A549 (cell line): ENCODE data around the gene IFT25. TPM values are rescaled to one million over a fixed set of nuclear protein-coding genes. Genes with fewer than 3 reads are reported as not detected.

Experiments
- ATAC-seq, 2 experiments: fragments of 200-7000 bp in 1 of 2; fragments of >200 bp in 1 of 2; cut with Nextera tagmentation in 1 of 2; cut with Tn5 transposase in 1 of 2; 3 replicates each; pipeline versions ENCODE4 v1.8.0 to v1.9.1; 2018 to 2020; ENCODE audit warnings: mild to moderate bottlenecking in 1 of 2, moderate library complexity in 1 of 2
- CTCF ChIA-PET: fragments of 300-600 bp; sonication (Branson Sonifier 250); formaldehyde crosslinking; extraction: SDS; loops from one replicate; lab custom pipeline; 2021; ENCODE audit warnings: antibody characterized with exemption, inconsistent platforms; lab: Yijun Ruan, JAX
- POLR2A ChIA-PET: fragments of 350-600 bp; formaldehyde crosslinking; extraction: SDS; loops from one replicate; lab custom pipeline; 2021; ENCODE audit warnings: antibody characterized with exemption, inconsistent platforms; lab: Yijun Ruan, JAX
- DNase-seq, 2 experiments: peaks; one replicate each; pipeline versions ENCODE4 v3.0.0 to v3.0.0-alpha.2; 2011 to 2016; ENCODE audit warnings: low read depth in 1 of 2, low spot score in 1 of 2
- FAIRE-seq: peaks from 2 replicates; lab custom pipeline; 2011; peaks lifted over from hg19 to GRCh38; lab: Jason Lieb, UNC
- H3K27ac ChIP-seq, 2 experiments: fragments of >200 bp; sonication (Bioruptor Twin); formaldehyde crosslinking; 3 replicates each; pipeline ENCODE4 v1.5.1; 2016 to 2017
- H3K4me1 ChIP-seq: fragments of >200 bp; sonication (Bioruptor Twin); formaldehyde crosslinking; 3 replicates; pipeline ENCODE4 v1.6.1; 2016
- H3K4me2 ChIP-seq: fragments of >200 bp; sonication (Bioruptor Twin); formaldehyde crosslinking; 3 replicates; pipeline ENCODE4 v1.6.1; 2016
- H3K4me3 ChIP-seq: fragments of >200 bp; sonication (Bioruptor Twin); formaldehyde crosslinking; 3 replicates; pipeline ENCODE4 v1.5.1; 2016
- H3K9me3 ChIP-seq: fragments of >200 bp; sonication (Bioruptor Twin); formaldehyde crosslinking; 3 replicates; pipeline ENCODE4 v1.6.1; 2016
- BHLHE40 ChIP-seq: IDR thresholded peaks from 2 replicates; pipeline ENCODE4 v1.6.1; 2012; ENCODE audit warnings: low read depth, low read length, inconsistent platforms
- CBX2 ChIP-seq: fragments of 200-600 bp; sonication (generic); IDR thresholded peaks from 2 replicates; pipeline ENCODE4 v1.6.1; 2016; ENCODE audit warnings: low read depth, mild to moderate bottlenecking, borderline replicate concordance
- CBX8 ChIP-seq: fragments of 200-600 bp; sonication (generic); IDR thresholded peaks from 2 replicates; pipeline ENCODE4 v1.6.1; 2016
- CEBPB ChIP-seq, 2 experiments: fragments of >200 bp in 1 of 2; sonication (Bioruptor Twin) in 1 of 2; formaldehyde crosslinking in 1 of 2; IDR thresholded peaks; 2 replicates each; pipeline ENCODE4 v1.6.1; 2012 to 2016
- CHD4 ChIP-seq: fragments of 200-600 bp; sonication (generic); IDR thresholded peaks from 2 replicates; pipeline ENCODE4 v1.6.1; 2016; ENCODE audit warnings: antibody characterized with exemption, mild to moderate bottlenecking, borderline replicate concordance
- ESRRA ChIP-seq: fragments of 150-350 bp; IDR thresholded peaks from 2 replicates; pipeline ENCODE4 v1.6.1; 2014; ENCODE audit warnings: mild to moderate bottlenecking, low read length, borderline replicate concordance
- FOSL2 ChIP-seq, 2 experiments: fragments of 450-650 bp in 1 of 2; fragments of >200 bp in 1 of 2; sonication (Bioruptor Twin) in 1 of 2; formaldehyde crosslinking; IDR thresholded peaks; 2 replicates each; pipeline versions ENCODE4 v1.5.0 to v1.6.1; 2016 to 2020; ENCODE audit warnings: mild to moderate bottlenecking in 1 of 2, moderate library complexity in 1 of 2
- HOXA7 ChIP-seq: fragments of 250-450 bp; sonication (Bioruptor Pico); IDR thresholded peaks from 2 replicates; pipeline ENCODE4 v1.5.0; 2020; ENCODE audit warnings: mild to moderate bottlenecking, moderate library complexity
- HOXB5 ChIP-seq: fragments of 250-450 bp; sonication (Bioruptor Pico); IDR thresholded peaks from 2 replicates; pipeline ENCODE4 v1.5.0; 2020; ENCODE audit warnings: mild to moderate bottlenecking, moderate library complexity
- JUNB ChIP-seq: fragments of >200 bp; sonication (Bioruptor Twin); formaldehyde crosslinking; IDR thresholded peaks from 2 replicates; pipeline ENCODE4 v1.6.1; 2016
- KDM1A ChIP-seq: fragments of 200-600 bp; sonication (generic); IDR thresholded peaks from 2 replicates; pipeline ENCODE4 v1.6.1; 2016; ENCODE audit warnings: low read depth, mild to moderate bottlenecking
- KDM5A ChIP-seq: fragments of 200-600 bp; sonication (generic); IDR thresholded peaks from 2 replicates; pipeline ENCODE4 v1.6.1; 2016; ENCODE audit warnings: antibody characterized with exemption, mild to moderate bottlenecking
- MAFK ChIP-seq: fragments of 450-650 bp; IDR thresholded peaks from 2 replicates; pipeline ENCODE4 v1.6.1; 2014; ENCODE audit not compliant: partially characterized antibody
- MAZ ChIP-seq: fragments of 150-350 bp; IDR thresholded peaks from 2 replicates; pipeline ENCODE4 v1.6.1; 2014; ENCODE audit warnings: antibody characterized with exemption, low read depth, low read length, borderline replicate concordance
- MYC ChIP-seq: IDR thresholded peaks from 2 replicates; pipeline ENCODE4 v1.6.1; 2012; ENCODE audit warnings: mild to moderate bottlenecking, inconsistent platforms, low read length, improper control_type of control experiment, borderline replicate concordance
- NPAS2 ChIP-seq: fragments of 250-450 bp; sonication (Bioruptor Pico); IDR thresholded peaks from 2 replicates; pipeline ENCODE4 v1.8.0; 2022; ENCODE audit warnings: mild to moderate bottlenecking, moderate library complexity, borderline replicate concordance
- NR3C1 ChIP-seq: fragments of >200 bp; sonication (Bioruptor Twin); formaldehyde crosslinking; IDR thresholded peaks from 3 replicates; pipeline ENCODE4 v1.6.1; 2017
- RAD21 ChIP-seq, 2 experiments: fragments of >200 bp in 1 of 2; sonication (Bioruptor Twin) in 1 of 2; formaldehyde crosslinking in 1 of 2; IDR thresholded peaks in 1 of 2; conservative IDR thresholded peaks in 1 of 2; 2 replicates in 1 of 2; 3 replicates in 1 of 2; pipeline ENCODE4 v1.6.1; 2012 to 2018; ENCODE audit warnings: inconsistent platforms in 1 of 2
- RFX5 ChIP-seq: fragments of 450-650 bp; IDR thresholded peaks from 2 replicates; pipeline ENCODE4 v1.7.1; 2014; ENCODE audit warnings: antibody characterized with exemption, mild to moderate bottlenecking, moderate library complexity
- TFCP2L1 ChIP-seq: fragments of 250-450 bp; sonication (Bioruptor Pico); IDR thresholded peaks from 2 replicates; pipeline ENCODE4 v1.5.0; 2021; ENCODE audit warnings: mild to moderate bottlenecking
- ZC3H11A ChIP-seq: fragments of 450-650 bp; IDR thresholded peaks from 2 replicates; pipeline ENCODE4 v1.6.1; 2014; ENCODE audit warnings: antibody characterized with exemption, mild to moderate bottlenecking
- ZNF302 ChIP-seq: fragments of 250-450 bp; sonication (Bioruptor Pico); IDR thresholded peaks from 2 replicates; pipeline ENCODE4 v1.9.0; 2021; ENCODE audit warnings: inconsistent platforms, mild to moderate bottlenecking, moderate library complexity
- WGBS: methylation state at CpG from one replicate; pipeline ENCODE4 v1.1.6; 2017; ENCODE audit errors: missing lambda C conversion rate; 5-methylcytosine and 5-hydroxymethylcytosine counted together
- polyA plus RNA-seq, 4 experiments: library from polyadenylated mRNA; depleted of rRNA in 3 of 4; stranded (reverse); fragments of >200 nt; fragmentation: RNase III in 1 of 4; extraction: RNeasy Plus Mini Kit Qiagen cat#74134 plus additional on column Dnase treatment in 1 of 4; gene quantifications; 2 replicates in 3 of 4; 3 replicates in 1 of 4; pipeline ENCODE4 v1.2.3, GENCODE V29; 2011 to 2017
- TF ChIP-seq, protein P1 (sequence below): fragments of 250-450 bp; sonication (Bioruptor Pico); IDR thresholded peaks from 2 replicates; pipeline ENCODE4 v1.5.0; 2020; ENCODE audit warnings: low read depth, mild to moderate bottlenecking, moderate library complexity
- TF ChIP-seq, protein P2 (sequence below): IDR thresholded peaks from 2 replicates; pipeline ENCODE4 v1.6.1; 2012
- TF ChIP-seq, protein P3 (sequence below): fragments of 150-350 bp; IDR thresholded peaks from 2 replicates; pipeline ENCODE4 v1.6.1; 2014; ENCODE audit warnings: low read depth, mild to moderate bottlenecking, low read length
- TF ChIP-seq, protein P4 (sequence below): fragments of 450-650 bp; IDR thresholded peaks from 2 replicates; pipeline ENCODE4 v1.6.1; 2014; ENCODE audit warnings: antibody characterized with exemption
- TF ChIP-seq, protein P5 (sequence below): IDR thresholded peaks from 2 replicates; pipeline ENCODE4 v1.6.1; 2012
- TF ChIP-seq, protein P6 (sequence below): fragments of >200 bp; sonication (Bioruptor Twin); formaldehyde crosslinking; IDR thresholded peaks from 3 replicates; pipeline ENCODE4 v1.5.1; 2016

The IFT25 gene
- polyA plus RNA-seq, 2 of the 4 experiments (the other 2 are of a cell fraction): 39.0 to 49.4 TPM

DNA sequence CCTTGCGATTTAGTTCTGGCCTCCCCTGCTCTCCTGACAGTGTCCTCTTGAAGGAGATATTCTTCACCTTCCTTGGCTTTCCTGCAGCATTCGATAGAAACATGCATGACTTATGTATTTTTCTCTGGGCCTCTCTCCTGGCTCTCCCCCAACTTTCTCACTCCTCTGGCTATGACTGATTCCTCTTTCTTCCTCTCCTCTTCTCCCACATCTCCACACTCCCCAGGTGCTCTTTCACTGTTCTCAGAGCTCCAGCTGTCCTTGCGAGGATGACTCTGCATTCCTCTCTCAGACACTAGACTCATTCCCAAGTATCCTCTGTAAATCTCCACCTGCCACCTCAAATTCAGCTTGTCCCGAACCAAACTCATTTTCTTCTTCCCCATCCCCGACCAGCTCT is 18.6 kb upstream of the IFT25 start:
- FAIRE-seq (no peak), DNase-seq (no peak), ATAC-seq (no peak)
- no peak overlapping the region for H3K4me3 ChIP-seq
- no peak overlapping the region for H3K27ac ChIP-seq
- WGBS: 86% methylated on average over 5 of the region's 5 CpGs
- TF ChIP-seq FOSL2 (IDR thresholded peaks at IDR 0.05) (no peak), FOSL2 (CRISPR knock-in tag; IDR thresholded peaks at IDR 0.05) (no peak), KDM5A (no peak), MAFK (no peak)
- H3K9me3 ChIP-seq: no peaks in the 10 kb centered on the region
- ChIA-PET POLR2A (no interaction called here), CTCF (interaction anchor here (6.4 kb wide), 1 partner anchor 14 kb away, joined by 45 read pairs; no protein-coding TSS in a partner anchor)
- H3K4me2 ChIP-seq: no peak overlapping the region
- peaks cover 18% of the 10 kb centered on the region for H3K4me1 ChIP-seq

DNA sequence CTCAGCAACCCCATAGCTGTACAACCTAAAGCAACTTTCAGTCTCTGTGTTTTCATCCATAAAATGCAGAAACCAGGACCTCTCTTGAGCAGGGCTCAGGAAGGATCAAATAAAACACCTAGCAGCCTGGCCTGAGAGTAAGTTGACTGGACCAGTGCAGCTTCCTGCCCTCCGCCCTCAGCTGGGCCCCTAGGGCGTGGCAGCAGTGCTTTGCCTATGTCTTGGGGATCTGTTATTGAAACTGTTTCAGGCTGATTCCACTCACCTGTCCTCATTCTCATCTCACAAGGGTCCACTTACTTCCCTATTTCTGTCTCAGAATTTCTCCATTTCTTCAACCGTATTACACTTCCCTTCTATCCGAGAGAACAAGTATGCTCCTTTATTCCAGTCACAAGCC is 18.0 kb upstream of the IFT25 start:
- ChIA-PET POLR2A (no interaction called here), CTCF (interaction anchor here (6.4 kb wide), 1 partner anchor 14 kb away, joined by 45 read pairs; no protein-coding TSS in a partner anchor)
- Histone ChIP-seq H3K27ac (no peak overlapping the region), H3K4me1 (peaks cover 17% of the 10 kb centered on the region), H3K4me2 (no peak overlapping the region), H3K9me3 (no peaks in the 10 kb centered on the region), H3K4me3 (no peak overlapping the region)
- WGBS: 91% methylated on average over 4 of the region's 4 CpGs
- DNase-seq (no peak), FAIRE-seq (no peak), ATAC-seq (no peak)
- TF ChIP-seq FOSL2 (IDR thresholded peaks at IDR 0.05) (no peak), FOSL2 (CRISPR knock-in tag; IDR thresholded peaks at IDR 0.05) (no peak), TFCP2L1 (CRISPR knock-in tag) (no peak), HOXB5 (CRISPR knock-in tag) (no peak), HOXA7 (no peak), RAD21 (conservative IDR thresholded peaks at IDR 0.05 in 1 of 2, IDR thresholded peaks at IDR 0.05 in 1 of 2) (no peak), MAFK (no peak), RFX5 (no peak), NPAS2 (CRISPR knock-in tag) (no peak)
- TF ChIP-seq, protein P1, sequence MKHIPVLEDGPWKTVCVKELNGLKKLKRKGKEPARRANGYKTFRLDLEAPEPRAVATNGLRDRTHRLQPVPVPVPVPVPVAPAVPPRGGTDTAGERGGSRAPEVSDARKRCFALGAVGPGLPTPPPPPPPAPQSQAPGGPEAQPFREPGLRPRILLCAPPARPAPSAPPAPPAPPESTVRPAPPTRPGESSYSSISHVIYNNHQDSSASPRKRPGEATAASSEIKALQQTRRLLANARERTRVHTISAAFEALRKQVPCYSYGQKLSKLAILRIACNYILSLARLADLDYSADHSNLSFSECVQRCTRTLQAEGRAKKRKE (CRISPR knock-in tag): no peak
- TF ChIP-seq, protein P2, sequence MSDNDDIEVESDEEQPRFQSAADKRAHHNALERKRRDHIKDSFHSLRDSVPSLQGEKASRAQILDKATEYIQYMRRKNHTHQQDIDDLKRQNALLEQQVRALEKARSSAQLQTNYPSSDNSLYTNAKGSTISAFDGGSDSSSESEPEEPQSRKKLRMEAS: no peak
- TF ChIP-seq, protein P3, sequence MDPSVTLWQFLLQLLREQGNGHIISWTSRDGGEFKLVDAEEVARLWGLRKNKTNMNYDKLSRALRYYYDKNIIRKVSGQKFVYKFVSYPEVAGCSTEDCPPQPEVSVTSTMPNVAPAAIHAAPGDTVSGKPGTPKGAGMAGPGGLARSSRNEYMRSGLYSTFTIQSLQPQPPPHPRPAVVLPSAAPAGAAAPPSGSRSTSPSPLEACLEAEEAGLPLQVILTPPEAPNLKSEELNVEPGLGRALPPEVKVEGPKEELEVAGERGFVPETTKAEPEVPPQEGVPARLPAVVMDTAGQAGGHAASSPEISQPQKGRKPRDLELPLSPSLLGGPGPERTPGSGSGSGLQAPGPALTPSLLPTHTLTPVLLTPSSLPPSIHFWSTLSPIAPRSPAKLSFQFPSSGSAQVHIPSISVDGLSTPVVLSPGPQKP: no peak

DNA sequence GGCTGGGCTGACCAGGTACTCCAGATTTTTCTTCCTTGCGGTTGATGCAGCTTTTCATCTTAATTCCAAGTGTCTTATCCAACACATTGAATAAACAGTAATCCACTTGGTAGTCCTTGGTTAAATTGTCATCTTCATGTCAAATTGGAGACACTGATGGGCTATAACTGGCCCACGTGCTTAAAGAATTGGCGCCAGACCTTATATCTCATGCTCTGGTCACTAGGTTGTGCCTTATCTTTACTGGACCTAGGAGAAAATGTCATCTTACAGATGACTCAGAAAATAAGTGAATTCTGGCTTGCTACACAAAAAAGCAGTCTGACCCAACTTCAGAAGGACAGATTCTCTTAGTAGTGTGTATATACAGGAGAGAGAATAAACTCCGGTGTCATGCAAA is 16.9 kb upstream of the IFT25 start:
- H3K4me3 ChIP-seq: no peak overlapping the region
- FAIRE-seq: no peak
- H3K4me2 ChIP-seq: no peak overlapping the region
- POLR2A ChIA-PET: no interaction called here
- H3K4me1 ChIP-seq: peaks cover 7% of the 10 kb centered on the region
- H3K27ac ChIP-seq: no peak overlapping the region
- CTCF ChIA-PET: interaction anchor here (1.2 to 6.4 kb wide), 2 partner anchors 13 to 102 kb away, joined by 8 to 45 read pairs; no protein-coding TSS in a partner anchor
- ATAC-seq: no peak
- no peak for DNase-seq
- WGBS: 97% methylated on average over 4 of the region's 4 CpGs
- no peaks in the 10 kb centered on the region for H3K9me3 ChIP-seq
- TF ChIP-seq, protein P4, sequence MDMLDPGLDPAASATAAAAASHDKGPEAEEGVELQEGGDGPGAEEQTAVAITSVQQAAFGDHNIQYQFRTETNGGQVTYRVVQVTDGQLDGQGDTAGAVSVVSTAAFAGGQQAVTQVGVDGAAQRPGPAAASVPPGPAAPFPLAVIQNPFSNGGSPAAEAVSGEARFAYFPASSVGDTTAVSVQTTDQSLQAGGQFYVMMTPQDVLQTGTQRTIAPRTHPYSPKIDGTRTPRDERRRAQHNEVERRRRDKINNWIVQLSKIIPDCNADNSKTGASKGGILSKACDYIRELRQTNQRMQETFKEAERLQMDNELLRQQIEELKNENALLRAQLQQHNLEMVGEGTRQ: no peak
- TF ChIP-seq, protein P5, sequence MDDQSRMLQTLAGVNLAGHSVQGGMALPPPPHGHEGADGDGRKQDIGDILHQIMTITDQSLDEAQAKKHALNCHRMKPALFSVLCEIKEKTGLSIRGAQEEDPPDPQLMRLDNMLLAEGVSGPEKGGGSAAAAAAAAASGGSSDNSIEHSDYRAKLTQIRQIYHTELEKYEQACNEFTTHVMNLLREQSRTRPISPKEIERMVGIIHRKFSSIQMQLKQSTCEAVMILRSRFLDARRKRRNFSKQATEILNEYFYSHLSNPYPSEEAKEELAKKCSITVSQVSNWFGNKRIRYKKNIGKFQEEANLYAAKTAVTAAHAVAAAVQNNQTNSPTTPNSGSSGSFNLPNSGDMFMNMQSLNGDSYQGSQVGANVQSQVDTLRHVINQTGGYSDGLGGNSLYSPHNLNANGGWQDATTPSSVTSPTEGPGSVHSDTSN: no peak
- TF ChIP-seq CBX8 (no peak), ZNF302 (CRISPR knock-in tag) (no peak), CHD4 (no peak), CEBPB (IDR thresholded peaks at IDR 0.05) (no peak), MYC (no peak), NR3C1 (no peak), MAZ (no peak), ESRRA (no peak), BHLHE40 (no peak), FOSL2 (IDR thresholded peaks at IDR 0.05) (no peak), FOSL2 (CRISPR knock-in tag; IDR thresholded peaks at IDR 0.05) (no peak), ZC3H11A (no peak), JUNB (no peak), CBX2 (no peak), KDM1A (no peak)
- TF ChIP-seq, protein P1 (CRISPR knock-in tag): no peak
- TF ChIP-seq, protein P6, sequence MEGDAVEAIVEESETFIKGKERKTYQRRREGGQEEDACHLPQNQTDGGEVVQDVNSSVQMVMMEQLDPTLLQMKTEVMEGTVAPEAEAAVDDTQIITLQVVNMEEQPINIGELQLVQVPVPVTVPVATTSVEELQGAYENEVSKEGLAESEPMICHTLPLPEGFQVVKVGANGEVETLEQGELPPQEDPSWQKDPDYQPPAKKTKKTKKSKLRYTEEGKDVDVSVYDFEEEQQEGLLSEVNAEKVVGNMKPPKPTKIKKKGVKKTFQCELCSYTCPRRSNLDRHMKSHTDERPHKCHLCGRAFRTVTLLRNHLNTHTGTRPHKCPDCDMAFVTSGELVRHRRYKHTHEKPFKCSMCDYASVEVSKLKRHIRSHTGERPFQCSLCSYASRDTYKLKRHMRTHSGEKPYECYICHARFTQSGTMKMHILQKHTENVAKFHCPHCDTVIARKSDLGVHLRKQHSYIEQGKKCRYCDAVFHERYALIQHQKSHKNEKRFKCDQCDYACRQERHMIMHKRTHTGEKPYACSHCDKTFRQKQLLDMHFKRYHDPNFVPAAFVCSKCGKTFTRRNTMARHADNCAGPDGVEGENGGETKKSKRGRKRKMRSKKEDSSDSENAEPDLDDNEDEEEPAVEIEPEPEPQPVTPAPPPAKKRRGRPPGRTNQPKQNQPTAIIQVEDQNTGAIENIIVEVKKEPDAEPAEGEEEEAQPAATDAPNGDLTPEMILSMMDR: no peak
